Measurements from ENCODE around the gene LRRC1.

- TF ChIP-seq CTCF (IDR thresholded peaks at IDR 0.05; ENCODE audit: low read depth, low read length, missing input control), result no peak
- TF ChIP-seq REST (IDR thresholded peaks at IDR 0.05), result no peak
- TF ChIP-seq JUND (IDR thresholded peaks at IDR 0.05), result no peak
- no peak for TF ChIP-seq FOXA1 (IDR thresholded peaks at IDR 0.05)
- no peak for TF ChIP-seq YY1 (IDR thresholded peaks at IDR 0.05)
These were observed 99.3 kb downstream of the LRRC1 start for GRCh38 chr6:53894091-53894490.

Measured in liver (tissue), 3 donors.